ENCODE data around the gene COX7A1.
"Not testable (repeated sequence)": the region's sequence is repeated elsewhere in the genome, so short reads cannot be mapped to it uniquely, and the experiment has no call there.

Gene COX7A1
- 0 reads per million in 2 donors for total RNA-seq

DNA sequence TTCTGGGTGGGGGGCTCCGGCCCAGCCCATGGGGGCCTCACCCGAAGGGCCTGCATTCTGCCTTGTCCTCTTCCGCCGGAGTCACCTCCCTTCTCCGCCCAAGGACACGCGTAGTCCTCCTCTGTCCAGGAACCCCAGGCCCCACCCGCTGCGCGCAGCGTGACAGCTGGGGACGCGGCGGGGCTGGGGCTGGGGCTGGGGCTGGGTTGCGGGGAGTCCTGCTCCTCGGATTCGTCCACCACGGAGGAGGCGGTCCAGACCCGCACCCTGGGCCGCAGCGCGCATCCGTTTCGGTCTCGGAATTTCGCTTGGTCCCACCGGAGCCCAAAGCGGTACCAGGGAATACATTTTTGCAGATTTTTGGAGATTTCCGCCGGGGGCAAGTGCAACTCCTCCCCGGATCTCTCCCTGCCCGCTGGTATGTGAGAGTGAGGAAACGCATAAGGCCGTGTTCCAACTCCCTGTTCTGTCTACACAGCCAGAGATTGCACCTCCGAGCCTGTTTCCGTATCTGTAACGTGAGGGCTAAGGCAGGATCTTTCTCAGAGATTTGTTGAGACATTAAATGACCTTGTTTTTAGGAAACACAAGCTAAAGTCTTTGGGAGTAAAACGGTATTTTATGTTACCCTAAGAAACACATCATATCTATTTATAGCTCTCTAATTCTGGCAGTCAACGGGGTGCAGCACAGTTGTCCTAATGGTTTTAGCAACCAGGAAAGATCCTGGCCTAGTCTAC is at the start of gene COX7A1:
COX7A1 (minus strand) TSS at position 96 of the 740 bp plus-strand sequence; CDS start at position 56, 40 bp downstream.
- DNase-seq: no peak

DNA sequence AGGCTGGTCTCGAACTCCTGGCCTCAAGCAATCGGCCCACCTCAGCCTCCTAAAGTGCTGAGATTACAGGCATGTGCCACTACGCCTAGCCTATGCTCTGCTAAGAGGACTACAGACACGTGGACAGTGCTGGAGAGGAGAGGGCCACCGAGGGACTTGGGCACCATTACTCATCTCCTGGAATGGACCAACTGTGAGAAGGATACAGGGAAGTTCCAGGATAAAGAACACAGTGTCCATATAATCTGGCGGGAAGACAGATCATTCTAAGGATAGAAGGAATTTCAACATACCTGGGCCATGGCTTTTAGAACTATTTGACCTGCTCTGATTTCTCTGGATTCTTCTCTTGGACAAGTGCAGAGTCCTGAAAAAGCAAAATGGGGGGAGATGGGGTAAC is 49.4 kb upstream of the COX7A1 start:
- DNase-seq: no peak

DNA sequence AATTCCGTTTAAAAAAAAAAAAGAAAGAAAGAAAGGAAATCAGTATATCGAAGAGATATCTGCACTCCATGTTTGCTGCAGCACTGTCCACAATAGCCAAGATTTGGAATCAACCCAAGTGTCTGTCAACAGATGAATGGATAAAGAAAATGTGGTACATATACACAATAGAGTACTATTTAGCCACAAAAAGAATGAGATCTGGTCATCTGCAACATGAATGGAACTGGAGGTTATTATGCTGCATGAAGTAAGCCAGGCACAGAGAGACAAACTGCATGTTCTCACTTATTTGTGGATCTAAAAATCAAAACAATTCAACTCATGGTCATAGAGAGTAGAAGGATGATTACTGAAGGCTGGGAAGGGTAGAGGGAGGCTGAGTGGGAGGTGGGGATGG is 45.9 kb upstream of the COX7A1 start:
- DNase-seq: no peak

DNA sequence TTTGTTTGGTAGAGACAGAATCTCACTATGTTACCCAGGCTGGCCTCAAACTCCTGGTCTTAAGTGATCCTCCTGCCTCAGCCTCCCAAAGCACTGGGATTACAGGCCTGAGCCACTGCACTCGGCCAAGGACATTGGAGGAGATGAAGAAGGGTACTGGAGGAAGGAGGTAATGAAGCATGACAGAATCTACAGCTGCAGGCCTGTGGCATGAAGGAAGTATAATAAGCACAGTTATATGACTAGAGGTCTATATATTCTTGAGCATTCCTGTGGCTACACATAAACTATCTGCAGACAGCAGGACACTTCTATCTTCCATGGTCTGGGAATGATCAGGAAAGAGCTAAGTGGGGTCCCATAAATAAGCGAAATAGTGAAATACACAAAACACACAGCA is 44.0 kb upstream of the COX7A1 start:
- DNase-seq: no peak

DNA sequence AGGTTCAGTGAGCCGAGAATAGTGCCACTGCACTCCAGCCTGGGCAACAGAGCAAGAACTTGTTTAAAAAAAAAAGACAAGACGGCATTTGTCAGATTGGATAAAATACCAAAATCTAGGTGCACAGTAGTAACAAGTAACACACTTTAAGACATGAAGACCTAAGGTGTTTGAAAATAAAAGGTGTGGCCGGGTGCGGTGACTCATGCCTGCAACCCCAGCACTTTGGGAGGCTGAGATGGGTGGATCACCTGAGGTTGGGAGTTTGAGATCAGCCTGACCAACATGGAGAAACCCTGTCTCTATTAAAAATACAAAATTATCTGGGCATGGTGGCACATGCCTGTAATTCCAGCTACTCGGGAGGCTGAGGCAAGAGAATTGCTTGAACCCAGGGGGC is 34.5 kb upstream of the COX7A1 start:
- not testable (repeated sequence) for DNase-seq

DNA sequence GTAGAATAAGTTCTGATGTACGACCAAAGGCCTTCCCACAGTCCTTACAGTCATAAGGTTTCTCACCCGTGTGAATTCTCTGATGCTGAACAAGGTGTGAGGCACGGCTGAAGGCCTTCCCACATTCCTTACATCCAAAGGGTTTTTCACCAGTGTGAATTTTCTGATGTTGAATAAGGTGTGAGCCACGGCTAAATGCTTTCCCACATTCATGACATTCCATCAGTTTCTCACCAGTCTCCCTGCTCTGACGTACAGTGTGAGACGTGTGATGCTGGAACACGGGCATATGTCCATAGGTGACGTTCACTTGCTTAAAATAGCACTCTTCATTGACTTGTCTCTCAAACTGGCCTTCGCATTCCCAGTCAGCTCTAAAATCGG is 31.0 kb upstream of the COX7A1 start:
- no peak for DNase-seq

DNA sequence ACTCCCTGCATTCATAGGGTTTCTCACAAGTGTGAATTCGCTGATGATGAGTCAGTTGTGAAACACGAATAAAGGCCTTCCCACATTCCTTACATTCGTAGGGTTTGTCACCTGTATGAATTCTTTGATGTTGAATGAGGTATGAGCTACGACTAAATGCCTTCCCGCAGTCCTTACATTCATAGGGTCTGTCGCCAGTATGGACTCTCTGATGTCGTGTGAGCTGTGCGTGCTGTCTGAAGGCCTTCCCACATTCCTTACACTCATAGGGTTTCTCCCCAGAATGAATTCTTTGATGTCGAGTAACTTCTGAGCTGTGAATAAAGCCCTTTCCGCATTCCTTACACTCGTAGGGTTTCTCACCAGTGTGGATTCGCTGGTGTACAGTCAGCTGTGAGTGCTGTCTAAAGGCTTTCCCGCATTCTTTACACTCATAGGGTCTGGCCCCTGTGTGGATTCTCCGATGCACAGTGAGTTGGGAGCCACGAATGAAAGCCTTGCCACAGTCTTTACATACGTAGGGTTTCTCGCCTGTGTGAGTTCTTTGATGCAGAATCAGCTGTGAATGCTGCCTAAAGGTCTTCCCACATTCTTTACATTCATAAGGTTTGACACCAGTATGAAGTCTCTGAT is 30.5 kb upstream of the COX7A1 start:
- no peak for DNase-seq

DNA sequence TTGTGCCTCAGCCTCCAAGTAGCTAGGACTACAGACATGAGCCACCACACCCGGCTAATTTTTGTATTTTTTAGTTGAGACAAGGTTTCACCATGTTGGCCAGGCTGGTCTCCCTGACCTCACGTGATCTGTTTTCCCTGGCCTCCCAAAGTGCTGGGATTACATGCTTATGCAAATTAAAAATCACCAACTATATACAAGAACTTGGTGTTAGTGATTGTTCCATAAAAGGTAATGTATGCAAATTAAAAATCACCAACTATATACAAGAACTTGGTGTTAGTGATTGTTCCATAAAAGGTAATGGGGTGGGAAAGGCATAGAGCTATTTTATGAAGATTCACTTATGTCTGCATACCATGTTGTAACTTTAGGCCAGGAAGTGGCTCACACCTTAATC is 26.8 kb upstream of the COX7A1 start:
- not testable (repeated sequence) for DNase-seq

DNA sequence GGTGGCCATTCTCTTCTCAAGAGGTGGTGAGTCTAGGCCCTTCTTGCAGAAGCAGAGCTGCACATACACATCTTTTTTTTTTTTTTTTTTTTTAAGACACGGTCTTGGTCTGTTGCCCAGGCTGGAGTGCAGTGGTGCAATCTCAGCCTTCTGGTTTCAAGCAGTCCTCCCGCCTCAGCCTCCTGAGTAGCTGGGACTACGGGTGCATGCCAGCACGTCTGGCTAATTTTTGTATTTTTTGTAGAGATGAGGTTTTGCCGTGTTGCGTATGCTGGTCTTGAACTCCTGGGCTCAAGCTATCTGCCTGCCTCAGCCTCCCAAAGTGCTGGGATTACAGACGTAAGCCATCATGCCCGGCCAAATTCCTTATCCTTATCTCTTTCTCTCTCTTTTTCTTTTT is 21.6 kb upstream of the COX7A1 start:
- DNase-seq: not testable (repeated sequence)

DNA sequence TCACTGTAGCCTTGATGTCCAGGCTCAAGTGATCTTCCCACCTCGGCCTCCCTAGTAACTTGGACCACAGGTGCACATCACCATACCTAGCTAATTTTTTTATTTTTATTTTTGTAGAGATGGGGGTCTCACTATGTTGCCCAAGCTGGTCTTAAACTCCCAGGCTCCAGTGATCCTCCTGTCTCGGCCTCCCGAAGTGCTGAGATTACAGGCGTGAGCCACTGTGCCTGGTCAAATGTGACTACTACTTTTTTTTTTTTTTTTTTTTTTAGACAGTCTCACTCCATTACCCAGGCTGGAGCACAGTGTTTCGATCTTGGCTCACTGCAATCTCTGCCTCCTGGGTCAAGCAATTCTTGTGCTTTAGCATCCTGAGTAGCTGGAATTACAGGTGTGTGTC is 20.6 kb upstream of the COX7A1 start:
- no peak for DNase-seq

DNA sequence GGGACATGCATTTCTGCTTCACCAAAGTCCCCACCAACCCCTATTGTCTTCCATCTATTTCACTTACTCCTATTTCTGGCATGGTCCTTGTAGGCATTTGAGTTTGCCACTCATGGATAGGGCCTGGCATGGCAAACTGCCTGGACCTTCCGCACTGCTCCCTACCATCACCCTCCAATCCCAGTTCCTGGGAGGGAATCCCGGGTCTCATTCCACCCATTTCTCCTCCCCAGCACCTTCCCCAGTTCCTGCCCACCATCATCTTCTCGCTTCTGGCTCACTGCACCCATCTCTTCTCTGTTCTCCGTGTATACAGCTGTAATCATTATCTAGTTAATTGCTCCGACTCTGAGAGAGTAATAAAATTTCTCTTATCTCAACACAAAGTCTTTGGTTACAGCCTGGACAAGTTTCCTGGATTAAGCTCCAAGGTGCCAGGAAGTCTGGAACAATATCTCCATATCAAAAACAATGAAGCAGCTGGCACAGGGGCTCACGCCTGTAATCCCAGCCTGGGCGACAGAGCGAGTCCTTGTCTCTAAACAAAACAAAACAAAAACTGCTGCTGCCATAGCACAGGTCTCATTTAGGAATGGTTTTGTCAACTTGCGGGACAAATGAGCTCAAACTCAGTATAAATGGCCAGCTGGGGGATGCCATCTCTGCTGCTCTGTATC is 17.0 kb upstream of the COX7A1 start:
- DNase-seq: no peak

DNA sequence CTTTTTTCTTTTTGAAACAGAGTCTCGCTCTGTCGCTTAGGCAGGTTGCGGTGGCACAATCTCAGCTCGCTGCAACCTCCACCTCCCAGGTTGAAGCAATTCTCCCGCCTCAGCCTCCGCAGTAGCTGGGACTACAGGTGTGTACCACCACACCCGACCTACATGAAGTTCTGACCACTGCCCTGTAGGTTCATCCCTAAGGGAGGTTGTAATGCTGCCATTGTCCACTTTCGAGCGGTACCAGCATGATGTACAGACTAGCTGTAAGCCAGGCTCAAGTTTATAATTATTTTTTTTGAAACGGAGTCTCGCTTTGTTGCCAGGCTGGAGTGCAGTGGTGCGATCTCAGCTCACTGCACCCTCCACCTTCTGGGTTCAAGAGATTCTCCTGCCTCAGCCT is 11.6 kb upstream of the COX7A1 start:
- DNase-seq: no peak

DNA sequence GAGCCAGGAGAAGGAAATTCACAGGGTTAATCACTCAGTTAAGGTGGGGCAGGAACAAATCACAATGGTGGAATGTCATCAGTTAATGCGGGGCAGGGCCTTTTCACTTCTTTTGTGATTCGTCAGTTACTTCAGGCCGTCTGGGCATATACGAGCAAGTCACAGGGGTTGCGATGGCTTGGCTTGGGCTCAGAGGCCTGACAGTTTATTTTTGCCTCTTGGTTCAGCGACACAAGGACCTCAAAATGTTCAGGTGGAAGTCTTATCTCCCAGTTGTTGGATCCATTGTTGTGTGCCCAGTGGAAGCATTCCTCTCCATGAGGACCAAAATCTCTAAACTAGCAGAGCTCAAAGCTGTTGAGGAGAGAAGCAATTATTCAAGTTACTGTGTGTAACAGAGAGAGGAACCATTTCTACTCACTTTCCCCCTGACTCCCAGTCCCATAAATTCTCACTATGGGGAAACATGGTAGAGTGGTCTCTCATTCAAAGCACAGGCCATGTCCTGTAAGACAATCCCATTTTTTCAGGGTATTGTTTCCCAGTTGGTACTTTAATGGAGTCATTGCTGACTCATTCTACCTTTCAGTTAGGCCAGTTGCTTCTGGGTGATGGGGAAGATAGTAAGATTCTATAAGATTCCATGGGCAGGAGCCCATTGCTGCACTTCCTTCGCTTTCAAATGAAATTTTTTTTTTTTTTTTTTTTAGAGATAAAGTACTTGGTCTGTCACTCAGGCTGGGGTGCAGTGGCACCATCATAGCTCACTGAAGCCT is 8.8 kb upstream of the COX7A1 start:
- no peak for DNase-seq

DNA sequence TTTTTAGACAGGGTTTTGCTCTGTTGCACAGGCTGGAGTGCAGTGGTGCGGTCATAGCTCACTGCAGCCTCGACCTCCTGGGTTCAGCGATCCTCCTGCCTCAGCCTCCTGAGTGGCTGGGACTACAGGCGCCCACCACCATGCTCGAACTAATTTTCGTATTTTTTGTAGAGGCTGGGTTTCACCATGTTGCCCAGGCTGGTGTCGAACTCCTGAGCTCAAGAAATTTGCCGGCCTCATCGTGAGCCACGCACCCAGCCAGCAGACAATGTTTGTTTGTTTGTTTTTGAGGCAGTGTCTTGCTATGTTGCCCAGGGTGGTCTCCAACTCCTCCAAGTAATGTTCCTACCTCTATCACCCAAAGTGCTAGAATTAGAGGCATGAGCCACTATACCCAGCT is 879 bp upstream of the COX7A1 start:
- no peak for DNase-seq

DNA sequence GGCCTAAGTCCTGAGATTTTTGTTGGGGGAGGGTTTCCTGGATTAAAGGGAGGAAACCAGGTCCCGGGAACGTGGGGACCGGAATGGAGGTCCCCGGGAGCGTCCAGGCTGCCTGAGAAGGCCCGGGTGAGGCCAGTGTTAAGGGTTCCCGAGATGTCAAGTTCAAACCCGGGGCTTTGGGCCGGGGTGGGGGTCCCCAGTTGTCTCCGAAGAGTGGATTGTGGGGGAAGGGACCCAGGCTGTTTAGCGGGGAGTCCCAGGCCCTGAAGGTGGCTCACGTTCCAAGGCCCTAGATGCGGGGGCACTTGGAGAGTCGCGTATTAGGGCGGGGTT is 262 bp downstream of the COX7A1 start:
- DNase-seq: no peak

DNA sequence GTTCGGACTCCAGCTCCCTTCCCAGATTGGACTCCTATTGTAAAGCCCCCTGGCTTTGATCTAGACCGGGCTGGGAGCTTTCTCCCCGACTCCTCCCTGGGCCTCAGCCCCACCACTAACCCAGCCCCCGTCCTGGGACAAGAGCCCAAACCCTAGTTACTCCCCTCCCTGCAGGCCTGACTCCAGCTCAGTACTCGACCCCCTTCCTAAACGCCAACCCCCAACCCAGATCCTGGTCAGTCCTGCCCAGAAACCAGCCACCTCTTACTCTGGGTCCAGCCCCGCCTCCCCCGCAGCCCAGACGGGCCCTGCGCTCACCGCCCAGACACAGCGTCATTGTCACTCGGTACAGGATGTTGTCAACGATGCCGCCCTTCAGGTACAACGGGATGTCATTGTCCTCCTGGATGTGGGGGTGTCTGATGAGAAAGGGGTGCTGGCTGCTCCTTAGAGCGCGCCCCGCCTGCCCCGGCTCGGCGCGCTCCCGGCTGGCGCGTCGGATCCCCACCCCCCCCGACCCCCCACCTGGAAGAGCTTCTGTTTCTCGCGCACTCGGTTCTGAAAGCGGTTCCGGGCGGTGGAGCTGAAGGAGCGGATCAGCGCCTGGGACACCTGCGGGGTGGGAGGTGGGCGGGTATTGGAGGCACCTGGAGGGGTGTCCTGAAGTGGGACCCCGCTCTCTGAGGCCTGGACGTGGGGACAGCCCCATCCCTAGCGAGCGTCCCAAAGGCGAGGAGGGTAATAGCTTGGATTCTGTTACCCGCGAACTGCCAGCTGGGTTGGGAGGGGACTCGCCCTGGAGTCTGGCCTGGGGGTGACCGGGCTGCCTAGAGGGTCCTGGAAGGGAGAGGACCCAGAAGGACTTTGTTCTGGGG is 866 bp downstream of the COX7A1 start:
- no peak for DNase-seq

DNA sequence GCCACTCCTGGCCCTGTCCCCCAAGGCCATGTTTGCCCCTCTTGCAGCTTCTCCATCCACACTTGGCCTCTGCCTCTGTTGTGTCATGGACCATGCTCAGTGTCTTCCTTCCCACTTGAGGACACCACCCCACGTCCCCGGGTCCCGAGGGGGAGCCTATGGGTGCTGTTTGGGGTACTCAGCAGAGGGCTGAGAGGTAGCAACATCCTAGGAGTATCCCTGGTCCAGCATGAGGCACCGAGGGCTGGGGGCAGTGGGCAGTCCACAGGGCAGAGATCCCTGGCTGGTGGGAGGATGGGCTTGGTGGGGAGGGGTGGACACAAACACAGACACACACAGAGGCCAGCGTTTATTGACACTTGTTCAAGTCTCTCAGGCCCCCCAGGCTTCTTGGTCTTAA is 1.7 kb downstream of the COX7A1 start:
- DNase-seq: no peak

DNA sequence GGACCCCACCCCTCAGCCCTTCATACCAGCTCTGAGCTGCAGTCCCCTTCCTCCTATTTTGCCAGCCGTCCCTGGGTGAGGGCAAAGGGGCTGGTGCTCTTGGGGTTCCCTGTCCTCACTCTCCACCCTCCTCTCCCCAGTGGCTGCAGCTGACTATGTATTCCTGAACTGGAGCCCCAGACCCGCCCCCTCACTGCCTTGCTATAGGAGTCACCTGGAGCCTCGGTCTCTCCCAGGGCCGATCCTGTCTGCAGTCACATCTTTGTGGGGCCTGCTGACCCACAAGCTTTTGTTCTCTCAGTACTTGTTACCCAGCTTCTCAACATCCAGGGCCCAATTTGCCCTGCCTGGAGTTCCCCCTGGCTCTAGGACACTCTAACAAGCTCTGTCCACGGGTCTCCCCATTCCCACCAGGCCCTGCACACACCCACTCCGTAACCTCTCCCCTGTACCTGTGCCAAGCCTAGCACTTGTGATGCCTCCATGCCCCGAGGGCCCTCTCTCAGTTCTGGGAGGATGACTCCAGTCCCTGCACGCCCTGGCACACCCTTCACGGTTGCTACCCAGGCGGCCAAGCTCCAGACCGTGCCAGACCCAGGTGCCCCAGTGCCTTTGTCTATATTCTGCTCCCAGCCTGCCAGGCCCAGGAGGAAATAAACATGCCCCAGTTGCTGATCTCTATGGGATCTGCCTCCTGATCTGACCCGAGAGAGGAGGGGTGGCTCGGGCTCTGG is 2.4 kb downstream of the COX7A1 start:
- DNase-seq: no peak

DNA sequence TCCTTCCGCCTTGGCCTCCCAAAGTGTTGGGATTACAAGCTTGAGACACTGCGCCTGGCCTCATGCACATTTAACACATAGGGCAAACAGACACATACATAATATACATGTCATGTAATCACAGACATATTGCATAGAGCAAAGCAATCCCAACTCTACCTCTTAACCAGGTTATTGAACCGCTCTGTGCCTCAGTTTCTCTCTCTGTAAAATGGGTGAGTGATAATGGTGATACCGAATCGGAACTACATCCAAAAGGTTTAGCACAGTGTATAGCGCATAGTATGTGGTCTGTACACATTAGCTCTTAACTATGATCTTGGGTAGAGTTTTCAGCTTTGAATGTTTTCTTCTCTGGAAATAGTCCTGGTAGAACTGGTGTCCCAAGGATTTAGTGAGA is 7.6 kb downstream of the COX7A1 start:
- no peak for DNase-seq

DNA sequence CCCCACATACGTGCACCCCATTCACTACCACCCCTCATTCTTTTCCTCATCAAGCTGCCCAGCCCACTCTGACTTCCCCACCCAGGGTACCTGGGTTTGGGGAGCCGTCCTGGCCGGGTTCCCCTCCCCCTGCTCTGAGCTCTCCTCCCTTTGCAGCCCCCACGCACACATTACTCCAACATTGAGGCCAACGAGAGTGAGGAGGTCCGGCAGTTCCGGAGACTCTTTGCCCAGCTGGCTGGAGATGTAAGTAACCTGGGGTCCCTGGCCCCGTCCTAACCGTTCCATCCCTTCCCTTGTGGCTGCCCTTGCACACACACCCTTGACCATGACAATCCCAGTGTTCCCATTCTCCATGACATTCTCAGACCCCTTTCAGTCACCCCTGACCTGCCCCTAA is 9.8 kb downstream of the COX7A1 start:
- DNase-seq: no peak

DNA sequence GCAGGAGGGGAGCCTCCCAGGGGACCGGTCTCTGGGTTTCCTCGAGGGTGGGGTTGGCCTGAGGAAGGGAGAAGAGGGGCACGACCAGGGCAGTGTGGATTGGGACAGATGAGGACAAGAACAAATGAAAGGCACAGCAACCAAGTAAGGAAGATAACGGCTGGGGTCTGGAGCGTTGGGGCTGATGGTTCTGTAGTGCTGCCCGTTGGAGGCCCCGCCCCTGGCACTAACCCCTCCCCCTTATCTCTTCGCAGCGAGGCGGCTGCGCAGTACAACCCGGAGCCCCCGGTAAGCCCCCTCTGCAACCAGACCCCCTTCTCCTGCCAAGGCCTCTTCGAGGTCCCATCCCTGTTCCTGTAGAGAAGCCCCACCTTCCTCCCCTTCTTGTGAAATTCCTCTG is 10.2 kb downstream of the COX7A1 start:
- DNase-seq: no peak

Measured in T-helper 9 cell (primary cell).